Measurements from ENCODE around the gene FAM227A.
A peak's percentile ranks its signal among the peaks of the same experiment; 100 is the strongest.

Gene FAM227A

DNA sequence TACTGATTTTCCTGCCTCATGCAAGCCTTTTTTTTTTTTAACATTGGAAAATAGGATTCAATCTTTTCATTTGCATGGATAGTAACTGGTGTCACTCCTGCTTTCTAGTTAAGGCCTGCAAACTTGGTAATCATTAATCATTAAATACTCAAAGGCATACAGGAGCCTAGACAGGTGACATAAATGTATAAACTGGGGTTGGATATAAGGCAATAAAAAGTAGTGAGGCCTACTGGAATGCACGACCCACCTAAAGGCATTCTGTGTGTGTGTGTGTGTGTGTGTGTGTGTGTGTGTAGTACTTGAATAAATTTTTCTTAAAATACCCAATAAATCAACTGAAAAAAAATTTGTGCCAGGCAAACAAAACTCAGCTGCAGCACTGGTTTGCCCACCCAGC, 33.5 kb upstream of the FAM227A start:
- TF ChIP-seq CTCF (IDR thresholded peaks at IDR 0.05), result no peak
- Histone ChIP-seq H3K4me3 (no peak overlapping the region), H3K27ac (no peak overlapping the region)
- DNase-seq (ENCODE audit: low spot score), result no peak

DNA sequence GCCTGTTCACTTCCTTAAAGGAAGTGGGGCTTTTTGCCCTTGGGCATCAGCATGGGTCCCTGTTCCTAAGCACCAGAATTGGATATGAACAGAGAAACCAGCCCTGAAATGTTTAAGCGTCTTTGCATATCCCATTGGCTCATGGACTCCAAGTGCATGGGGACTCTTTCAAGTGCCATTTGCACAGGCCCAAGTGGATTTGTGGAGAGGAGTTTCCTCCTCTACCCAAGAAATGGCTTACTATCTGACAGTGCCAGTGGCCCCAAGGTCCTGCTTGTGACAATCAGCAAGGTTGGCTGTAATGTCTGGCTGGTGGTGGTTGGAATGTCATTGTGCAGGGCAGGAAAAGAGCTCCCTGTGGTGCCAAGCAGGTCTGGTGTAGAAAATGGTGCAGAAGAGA, 29.6 kb upstream of the FAM227A start:
- Histone ChIP-seq H3K4me3 (no peak overlapping the region), H3K27ac (no peak overlapping the region)
- no peak for DNase-seq (ENCODE audit: low spot score)
- TF ChIP-seq CTCF (IDR thresholded peaks at IDR 0.05), result no peak

DNA sequence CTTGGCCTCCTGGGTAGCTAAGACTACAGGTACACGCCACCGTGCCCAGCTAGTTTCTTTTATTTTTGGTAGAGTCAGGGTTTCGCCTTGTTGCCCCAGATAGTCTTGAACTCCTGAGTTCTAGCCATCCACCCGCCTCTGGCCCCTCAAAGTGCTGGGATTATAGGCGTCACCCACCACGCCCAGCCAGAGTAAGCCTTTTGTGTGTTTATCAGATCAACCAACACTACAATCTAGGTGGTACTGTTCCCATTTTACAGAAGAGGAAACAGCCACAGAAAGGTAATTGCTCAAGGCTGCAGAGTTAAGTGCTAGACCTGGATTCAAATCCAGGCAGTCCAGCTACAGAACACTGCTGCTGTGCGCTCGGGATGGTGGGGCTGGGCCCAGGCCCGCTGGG, 28.7 kb upstream of the FAM227A start:
- no peak for TF ChIP-seq CTCF (IDR thresholded peaks at IDR 0.05)
- Histone ChIP-seq H3K4me3 (no peak overlapping the region), H3K27ac (no peak overlapping the region)
- DNase-seq (ENCODE audit: low spot score), result no peak

DNA sequence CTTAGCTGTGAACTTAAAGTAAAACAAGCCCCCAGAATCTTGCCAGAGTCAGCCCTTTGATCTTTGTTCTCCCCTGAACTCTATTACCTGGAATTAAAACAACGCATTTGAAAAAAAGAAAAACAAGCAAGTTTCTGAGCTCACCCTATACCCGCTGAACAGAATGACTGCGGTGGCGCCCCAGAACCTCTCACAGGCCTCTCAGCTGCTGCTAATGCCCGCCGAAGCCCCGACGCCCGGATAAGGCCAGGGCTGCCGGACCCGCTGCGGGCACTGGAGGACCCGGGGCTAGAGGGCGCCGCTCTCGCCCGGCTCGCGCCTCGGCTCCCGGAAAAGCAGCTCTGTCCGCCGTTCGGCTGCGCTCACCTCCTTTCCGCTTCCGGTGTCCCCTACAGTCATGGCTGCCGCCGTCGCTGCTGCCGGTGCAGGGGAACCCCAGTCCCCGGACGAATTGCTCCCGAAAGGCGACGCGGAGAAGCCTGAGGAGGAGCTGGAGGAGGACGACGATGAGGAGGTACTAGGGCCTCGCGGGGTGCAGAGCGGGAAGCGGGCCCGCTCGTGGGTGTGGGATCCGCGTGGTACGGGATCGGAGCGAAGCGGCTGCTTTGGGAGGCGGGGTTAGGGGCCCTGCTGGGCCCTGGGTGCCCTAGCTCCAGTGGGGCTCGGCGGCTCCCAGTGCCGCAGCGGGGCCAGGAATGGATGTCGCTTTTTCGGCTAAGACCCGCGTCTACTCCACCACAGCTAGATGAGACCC, 25.6 kb upstream of the FAM227A start, which contains the start of gene TOMM22:
Gene TOMM22, plus strand, starts transcription at position 376 of the 754 bp plus-strand sequence. Its CDS starts 22 bp downstream, at position 398.
- peak; percentile 28 for TF ChIP-seq CTCF (IDR thresholded peaks at IDR 0.05)
- Histone ChIP-seq H3K4me3 (peak within 1 kb of the TSS; percentile 99), H3K27ac (peak within 1 kb of the TSS in 1 of 2 donors; percentile 72)
- peak; percentile 88 for DNase-seq (ENCODE audit: low spot score)

- no peak for TF ChIP-seq CTCF (IDR thresholded peaks at IDR 0.05)
- DNase-seq (ENCODE audit: low spot score), result no peak
- H3K27ac ChIP-seq, result no peak overlapping the region
- H3K4me3 ChIP-seq, result no peak overlapping the region
Measured at GRCh38 chr22:38675833-38676232, 19.6 kb upstream of the FAM227A start.

DNA sequence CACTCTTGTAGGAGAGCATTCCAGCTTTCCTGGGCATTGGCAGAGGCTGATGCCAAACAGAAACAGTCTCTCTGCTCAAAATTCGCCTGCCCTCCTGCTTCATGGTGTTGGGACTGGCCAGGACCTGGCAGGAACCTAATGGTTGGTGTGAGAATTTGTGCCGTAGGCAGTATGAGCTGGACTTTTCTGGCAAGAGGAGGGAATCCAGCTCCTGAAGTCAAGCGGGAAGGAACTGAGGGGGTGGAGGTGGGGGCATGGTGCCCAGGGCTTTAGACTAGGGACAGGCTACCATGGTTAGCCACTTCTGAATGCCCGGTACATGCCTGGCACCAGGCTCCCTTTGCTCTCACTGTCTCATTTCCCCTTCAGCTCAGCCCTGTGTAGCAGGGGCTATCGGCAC, 18.7 kb upstream of the FAM227A start:
- no peak for DNase-seq (ENCODE audit: low spot score)
- no peak overlapping the region for H3K4me3 ChIP-seq
- TF ChIP-seq CTCF (IDR thresholded peaks at IDR 0.05), result no peak
- H3K27ac ChIP-seq, result no peak overlapping the region

All from coronary artery (tissue), 2 donors.